GM03348 (cell line): ENCODE results near the gene RERE.

Experiments used
- DNase-seq: peaks from one replicate; pipeline ENCODE4 v3.0.0; 2012; ENCODE audit warnings: low spot score

RERE gene

DNA sequence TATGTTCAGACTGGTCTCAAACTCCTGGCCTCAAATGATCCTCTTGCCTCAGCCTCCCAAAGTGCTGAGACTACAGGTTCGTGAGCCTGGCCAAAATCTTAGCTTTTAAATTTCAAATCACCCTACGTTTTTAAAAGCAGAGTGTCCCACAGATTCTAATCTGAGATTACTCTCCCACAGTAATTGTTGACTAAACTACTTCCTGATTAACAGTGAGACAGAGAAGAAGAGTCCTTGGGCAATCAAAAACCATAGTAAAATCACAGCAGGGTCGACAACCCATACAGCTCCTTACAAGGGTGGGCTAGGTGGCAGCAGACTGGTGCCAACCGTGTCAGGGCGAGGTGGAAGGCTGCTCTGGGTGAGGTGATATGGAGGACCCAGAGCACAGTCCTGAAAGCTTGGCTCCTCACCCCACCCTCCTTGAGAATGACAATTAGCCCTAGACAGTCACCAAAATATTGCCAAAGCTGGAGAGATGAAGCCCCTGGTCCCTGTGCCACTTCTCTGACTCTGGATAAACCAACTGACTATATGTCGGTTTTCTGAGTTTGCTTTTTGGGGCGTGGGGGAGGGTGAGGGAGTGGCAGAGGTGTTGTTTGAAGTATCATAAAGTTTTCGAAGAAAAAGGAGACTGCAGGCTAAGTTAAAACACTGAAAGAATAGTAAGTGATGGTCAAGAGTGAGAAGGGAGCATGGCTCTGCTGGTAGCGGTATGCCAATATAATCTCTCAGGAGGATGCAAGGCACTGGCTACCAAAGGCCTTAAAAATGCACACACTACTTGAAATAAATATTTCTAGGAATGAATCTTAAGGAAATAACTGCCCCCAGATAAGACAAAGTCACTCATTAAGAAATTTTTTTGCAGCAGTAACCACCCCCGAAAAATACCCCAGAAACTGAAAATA is 412.7 kb downstream of the RERE start:
- no peak for DNase-seq

DNA sequence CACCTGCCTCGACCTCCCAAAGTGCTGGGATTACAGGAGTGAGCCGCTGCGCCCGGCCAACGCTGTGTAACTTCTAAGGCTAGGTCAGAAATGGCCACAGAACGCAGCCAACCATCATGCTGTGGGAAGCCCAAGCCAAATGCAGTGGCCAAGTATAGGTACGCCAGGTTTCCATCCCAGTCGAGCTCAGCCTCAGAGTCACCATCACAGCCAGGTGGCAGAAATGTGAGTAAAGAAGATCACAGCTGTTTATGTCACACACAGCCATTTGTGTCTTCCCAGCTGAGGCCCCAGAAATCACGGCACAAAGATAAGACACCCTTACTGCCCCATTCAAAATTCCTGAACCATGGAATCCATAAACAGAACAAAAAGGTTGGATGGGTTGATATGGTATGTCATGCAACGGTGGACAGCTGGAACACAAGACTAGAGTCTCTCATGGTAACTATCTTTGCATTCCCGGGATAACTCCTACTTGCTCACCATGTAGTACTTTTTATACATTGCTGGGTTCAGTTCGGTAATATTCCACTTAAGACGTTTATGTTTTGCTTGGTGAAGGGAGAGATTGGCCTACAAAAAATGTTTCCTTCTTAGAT is 415.2 kb downstream of the RERE start:
- DNase-seq, result no peak

DNA sequence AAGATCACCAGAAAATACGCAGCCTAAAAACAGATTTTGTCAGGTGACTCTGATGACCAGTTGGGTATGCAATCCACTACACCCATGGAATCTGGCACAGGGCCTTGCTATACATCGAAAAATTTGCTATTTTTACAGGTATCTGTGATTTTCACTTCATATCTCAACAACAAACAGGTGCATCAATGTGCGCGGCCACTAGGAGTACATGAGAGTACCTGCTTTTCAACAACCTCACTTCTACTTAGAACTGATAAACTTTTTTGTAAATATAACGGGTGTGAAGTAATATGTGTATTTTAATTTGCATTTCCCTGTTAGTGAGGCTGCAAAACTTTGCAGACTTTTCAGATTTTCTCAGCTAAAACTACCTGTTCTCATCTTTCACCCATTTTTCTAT is 418.8 kb downstream of the RERE start:
- DNase-seq, result no peak

- DNase-seq, result no peak
Measured at GRCh38 chr1:8398086-8398485, 419.4 kb downstream of the RERE start.

DNA sequence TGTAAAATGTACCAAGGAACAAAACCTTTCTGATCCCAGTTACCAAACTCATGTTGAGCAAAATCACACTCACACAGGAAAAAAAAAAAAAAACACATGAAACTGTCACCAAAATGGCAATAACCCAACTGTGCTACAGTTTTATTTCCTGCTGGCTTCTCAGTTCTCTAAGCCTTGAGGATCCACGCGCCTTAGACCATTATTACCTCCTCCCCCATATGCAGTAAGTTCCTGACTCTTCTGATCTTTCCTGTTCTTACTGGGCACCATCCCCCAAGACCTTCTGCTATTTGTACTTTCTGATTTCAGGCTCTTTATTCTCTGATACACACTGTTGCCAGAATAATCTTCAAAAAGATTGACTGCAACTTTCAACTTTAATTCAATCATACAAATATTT is 419.9 kb downstream of the RERE start:
- DNase-seq, result no peak

DNA sequence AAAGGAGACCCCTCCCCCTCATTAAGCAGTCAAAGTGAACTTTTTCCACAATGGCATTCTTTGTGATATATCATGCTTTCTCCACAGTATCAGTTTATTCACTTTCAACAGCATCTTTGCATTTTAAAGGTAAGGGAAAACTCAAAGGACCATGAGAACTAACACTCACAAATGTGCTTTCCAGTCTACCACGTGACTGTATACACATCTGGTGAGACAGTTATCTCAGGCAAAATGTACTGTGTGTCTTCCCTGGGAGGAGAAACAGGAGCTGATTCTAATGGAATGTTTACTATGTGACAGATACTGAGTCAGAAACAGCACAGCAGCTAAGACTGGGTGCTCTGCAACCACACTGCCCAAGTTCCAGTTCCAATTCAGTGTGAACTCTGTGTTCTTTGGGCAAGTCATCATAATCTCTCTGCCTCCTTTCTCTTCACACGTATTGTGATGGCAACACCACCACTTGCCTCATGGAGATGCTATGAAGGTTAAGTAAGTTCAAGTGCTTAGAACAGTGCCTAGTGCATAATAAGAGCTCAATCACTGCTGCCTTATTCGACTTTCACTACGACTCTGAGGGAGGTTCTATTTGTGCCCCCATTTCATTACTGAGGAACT is 420.5 kb downstream of the RERE start:
- DNase-seq, result peak; percentile 83

DNA sequence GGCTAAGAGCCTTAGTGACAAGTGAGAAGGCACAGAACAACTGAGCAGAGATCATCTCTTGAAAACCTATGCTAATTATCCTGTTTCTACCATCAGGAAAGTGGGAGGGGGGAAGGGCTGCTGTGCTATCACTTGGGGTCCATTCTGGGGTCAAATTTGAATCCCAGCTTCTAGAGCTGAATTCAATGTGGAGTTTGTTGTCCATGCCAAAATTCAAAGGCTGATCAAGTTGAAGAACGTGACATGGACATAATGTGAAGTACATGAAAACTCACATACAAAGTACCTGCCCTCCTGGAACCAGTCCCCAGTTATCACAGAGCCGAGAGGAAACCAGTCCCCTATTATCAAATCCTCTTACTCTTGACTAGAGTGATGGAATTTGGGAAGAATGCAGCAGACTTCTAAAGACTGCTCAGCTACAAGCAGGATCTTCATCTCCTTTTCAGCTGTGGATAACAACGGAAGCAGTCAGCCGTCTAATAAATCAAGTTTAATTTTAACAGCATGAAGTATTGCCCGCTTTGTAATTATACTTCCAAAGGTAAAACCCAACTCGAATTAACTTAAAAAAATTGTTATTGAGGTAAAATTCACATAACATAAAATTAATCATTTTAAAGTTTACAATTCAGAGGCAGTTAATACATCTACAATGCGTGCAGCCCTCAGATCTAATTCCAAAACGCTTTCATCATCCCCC is 421.2 kb downstream of the RERE start:
- peak; percentile 50 for DNase-seq

- no peak for DNase-seq
Measured at GRCh38 chr1:8395433-8395866, 422.0 kb downstream of the RERE start.

DNA sequence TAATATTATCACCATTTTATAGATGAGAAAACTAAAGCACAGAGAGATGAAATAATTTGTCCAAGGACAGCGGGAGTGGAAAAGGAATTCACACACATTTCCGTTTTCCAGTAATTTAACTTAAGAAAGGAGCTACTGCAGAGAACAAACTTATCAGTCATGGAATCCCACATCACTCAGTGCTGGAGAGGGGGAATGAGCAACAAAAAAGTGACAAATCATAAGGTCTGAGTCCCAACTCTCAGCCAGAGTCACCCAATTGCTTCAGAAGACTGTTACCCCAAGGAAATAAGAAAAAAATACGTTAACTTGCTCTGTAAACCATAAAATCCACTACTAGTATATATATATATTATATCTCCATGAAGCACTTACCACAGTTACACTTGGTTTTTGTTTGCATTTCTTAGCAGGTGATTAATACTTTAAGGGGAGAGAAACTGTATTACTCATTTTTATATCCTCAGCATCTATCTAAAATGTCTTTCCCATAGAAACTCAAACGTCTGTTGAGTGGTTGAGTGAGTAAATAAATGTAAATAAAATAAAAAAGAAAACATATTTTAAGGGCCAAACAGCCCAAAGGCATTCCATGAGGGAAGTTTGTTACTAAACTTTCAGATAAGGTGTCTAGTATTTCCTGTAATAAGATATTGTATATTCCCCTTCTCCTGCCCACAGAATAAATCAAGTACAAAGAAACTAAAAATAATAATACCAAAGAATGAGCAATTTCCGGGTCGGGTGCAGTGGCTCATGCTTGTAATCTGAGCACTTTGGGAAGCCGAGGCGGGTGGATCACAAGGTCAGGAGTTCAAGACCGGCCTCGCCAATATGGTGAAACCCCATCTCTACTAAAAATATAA is 422.8 kb downstream of the RERE start:
- DNase-seq, result peak; percentile 60

DNA sequence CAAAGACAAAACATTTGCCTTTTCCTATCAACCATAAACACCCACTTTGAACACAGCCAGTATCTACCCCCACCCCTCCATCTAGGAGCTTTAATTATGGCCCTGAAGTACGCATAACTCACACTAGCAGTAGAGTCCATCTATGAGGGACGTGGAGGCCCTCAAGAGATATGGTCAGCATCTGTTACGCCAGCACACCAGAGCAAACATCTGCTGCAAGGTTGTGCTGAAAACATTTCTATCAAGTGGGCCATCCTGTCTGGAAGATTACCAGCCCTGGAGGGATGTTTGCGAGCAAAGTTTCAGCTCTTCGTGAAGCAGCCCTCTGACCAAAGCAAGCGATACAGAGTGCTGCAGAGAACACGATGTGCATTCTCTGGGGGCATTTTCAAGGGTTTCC is 424.9 kb downstream of the RERE start:
- DNase-seq, result no peak

DNA sequence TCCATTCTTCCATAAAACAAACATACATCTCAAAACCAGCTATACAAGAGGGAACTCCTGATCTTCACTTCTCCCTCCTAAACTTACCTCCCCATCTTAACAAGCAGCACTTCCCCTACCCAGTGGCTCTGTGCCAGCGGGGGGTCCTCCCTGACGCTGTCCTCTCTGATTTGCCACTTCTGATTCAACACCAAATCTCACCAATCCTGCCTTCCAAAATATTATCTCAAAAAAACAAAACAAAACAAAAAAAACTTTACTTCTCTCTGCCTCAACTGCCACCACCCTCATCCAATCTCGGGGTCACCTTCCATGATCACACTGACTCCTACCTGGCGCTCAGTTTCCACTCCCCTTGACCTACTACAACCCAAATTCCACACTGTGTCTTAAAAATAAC is 426.7 kb downstream of the RERE start:
- DNase-seq, result no peak

- no peak for DNase-seq
Measured at GRCh38 chr1:8389958-8390535, 427.4 kb downstream of the RERE start.

GRCh38 chr1:8388732-8389562 is 428.5 kb downstream of the RERE start:
- no peak for DNase-seq

DNA sequence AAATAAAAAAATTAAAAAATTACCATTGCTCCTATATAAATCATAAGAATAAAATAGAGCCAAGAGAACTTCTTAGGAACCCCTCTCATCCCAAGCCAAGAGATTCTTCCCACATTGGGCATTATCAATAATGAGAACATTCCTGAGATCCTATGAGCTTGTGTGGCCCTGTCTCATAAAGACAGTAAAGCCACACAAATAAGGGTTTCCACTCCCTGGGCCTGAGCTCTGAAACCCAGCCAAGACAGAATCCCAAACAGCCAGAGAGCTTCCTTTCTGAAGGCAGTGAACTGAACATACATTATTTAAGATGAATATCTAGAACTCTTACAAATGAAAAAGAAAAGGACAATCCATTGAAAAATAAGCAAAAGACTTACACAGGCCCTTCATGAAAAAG is 431.2 kb downstream of the RERE start:
- no peak for DNase-seq

- no peak for DNase-seq
Measured at GRCh38 chr1:8384577-8384976, 432.9 kb downstream of the RERE start.

GRCh38 chr1:8384088-8384487 is 433.4 kb downstream of the RERE start:
- no peak for DNase-seq

GRCh38 chr1:8382608-8383505 is 434.6 kb downstream of the RERE start:
- DNase-seq, result no peak

DNA sequence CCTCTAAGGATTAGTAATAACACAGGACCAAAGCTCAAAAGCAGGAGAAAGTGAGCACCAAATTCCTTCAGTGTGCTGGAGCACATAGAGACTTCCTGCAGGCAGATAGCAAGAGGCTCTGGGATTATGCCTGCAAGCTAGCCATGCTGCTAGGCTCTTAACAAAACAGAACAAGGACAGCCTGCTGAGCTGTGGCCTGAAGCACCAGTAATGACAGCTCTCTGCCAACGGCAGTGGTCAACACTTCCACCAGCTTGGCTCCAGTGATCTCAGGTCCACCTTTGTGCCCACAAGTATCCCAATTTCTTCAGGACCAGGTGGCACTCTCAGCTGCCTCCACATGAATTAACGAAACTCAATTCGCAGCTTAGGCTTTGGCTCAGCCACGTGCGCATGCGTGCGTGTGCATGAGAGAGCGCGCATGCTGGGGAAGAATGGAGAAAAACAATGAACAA is 435.4 kb downstream of the RERE start:
- no peak for DNase-seq

- no peak for DNase-seq
Measured at GRCh38 chr1:8381618-8382017, 435.8 kb downstream of the RERE start.
